ENCODE results near the gene AP3D1.

- TF ChIP-seq CTCF (IDR thresholded peaks at IDR 0.05) = no peak
- TF ChIP-seq POLR2A (IDR thresholded peaks at IDR 0.05) = no peak
Observed at GRCh38 chr19:2114218-2114617, 37.1 kb downstream of the AP3D1 start.
